ENCODE results near the gene LAMC3.
"Not testable (repeated sequence)": the region's sequence is repeated elsewhere in the genome, so short reads cannot be mapped to it uniquely, and the experiment has no call there.

LAMC3 gene

GRCh38 chr9:130991778-130992681 is 16.9 kb upstream of the LAMC3 start:
- DNase-seq (ENCODE audit: low read depth), result no peak

DNA sequence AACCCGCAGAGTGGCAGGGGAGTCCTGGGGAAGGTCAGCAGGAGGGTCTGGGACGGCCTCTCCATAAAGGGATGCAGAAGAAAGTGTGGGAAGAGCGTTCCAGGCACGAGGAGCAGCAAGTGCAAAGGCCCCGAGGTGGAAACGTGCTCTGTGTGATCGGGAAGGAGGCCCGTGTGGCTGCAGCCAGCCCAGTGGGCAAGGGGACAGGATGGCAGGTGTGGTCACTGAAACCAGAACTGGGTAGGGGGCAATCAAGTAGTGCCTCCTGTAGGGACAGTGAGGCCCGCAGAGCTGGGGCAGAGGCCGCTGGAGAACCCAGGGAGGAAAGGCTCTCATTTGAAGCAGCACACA is 16.3 kb upstream of the LAMC3 start:
- no peak for DNase-seq (ENCODE audit: low read depth)

DNA sequence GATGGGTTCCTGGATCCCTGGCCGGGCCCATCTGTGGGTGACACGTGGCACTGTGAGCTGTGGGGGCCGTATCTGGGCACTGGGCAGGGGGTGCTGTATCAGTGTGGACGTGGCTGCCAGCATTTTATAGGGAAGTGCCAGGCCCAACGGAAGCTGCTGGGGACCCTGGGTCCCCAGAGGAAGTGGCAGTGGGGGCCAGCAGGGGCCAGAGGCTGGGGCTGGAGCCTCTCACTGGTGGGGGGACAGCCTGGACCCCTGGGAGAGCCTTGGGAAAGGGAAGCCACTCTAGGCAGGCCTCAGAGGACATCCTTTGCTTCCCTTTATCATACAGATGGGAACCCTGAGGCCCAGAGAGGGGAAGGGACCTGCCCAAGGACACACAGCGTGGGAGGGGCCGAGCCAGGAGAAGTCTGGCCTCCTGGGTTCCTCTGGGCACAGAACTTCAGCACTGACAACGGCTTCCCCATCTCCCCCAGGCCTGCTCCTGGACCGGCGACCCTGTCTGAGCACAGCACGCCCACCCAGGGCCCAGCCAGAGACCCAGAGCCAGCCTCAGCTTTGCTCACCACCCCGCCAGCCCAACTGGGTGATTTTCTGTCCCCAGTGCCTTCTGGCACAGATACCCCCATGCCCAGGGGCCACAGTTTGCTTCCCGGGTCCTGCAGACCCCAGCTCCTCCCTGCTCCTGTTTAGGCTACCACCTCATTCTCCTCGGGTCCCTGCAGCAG is 15.5 kb upstream of the LAMC3 start:
- no peak for DNase-seq (ENCODE audit: low read depth)

- DNase-seq (ENCODE audit: low read depth), result no peak
Measured at GRCh38 chr9:130994135-130995085, 14.6 kb upstream of the LAMC3 start.

- no peak for DNase-seq (ENCODE audit: low read depth)
Measured at GRCh38 chr9:130995086-130996011, 13.6 kb upstream of the LAMC3 start.

DNA sequence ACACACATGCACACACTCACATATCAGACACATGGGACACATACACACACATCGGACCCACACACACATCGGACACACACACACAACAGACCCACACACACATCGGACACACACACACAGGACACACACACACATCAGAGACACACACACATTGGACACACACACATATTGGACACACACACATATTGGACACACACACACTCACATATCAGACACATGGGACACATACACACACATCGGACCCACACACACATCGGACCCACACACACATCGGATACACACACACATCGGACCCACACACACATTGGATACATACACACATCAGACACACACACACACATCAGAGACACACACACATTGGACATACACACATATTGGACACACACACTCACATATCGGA is 12.8 kb upstream of the LAMC3 start:
- DNase-seq (ENCODE audit: low read depth), result no peak

GRCh38 chr9:130996676-130997394 is 12.1 kb upstream of the LAMC3 start:
- no peak for DNase-seq (ENCODE audit: low read depth)

- DNase-seq (ENCODE audit: low read depth), result no peak
Measured at GRCh38 chr9:130997395-130997684, 11.6 kb upstream of the LAMC3 start.

- DNase-seq (ENCODE audit: low read depth), result no peak
Measured at GRCh38 chr9:130997925-130998596, 10.9 kb upstream of the LAMC3 start.

DNA sequence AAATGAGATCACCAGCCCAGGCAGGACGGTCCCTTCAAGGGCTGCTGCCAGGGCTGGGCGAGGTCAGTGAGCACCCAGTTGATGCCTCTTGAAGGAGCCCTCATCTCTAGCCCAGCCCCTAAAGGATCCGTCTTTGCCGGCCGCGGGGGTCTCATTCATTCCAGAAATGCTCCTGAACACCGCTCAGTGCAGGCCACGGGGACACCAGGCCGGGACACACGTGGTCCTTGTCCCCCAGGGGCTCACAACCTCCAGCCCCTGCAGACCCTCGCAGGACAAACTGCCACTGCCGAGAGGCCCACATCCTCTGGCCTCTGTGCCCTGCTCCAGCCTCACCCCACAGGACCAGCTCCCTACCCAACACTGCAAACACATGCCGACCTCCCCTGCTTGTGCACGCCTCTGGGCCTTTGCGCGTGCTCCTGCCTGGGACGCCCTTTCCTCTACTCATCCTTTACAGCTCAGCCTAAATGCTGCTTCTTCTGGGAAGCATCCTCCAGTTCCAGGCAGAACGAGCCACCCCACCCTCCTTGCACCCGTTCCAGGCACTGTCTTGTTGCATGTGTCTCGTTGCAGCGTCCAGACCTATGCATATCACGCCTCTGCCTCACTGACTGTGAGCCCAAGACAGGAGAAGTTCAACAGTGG is 10.3 kb upstream of the LAMC3 start:
- DNase-seq (ENCODE audit: low read depth), result no peak

DNA sequence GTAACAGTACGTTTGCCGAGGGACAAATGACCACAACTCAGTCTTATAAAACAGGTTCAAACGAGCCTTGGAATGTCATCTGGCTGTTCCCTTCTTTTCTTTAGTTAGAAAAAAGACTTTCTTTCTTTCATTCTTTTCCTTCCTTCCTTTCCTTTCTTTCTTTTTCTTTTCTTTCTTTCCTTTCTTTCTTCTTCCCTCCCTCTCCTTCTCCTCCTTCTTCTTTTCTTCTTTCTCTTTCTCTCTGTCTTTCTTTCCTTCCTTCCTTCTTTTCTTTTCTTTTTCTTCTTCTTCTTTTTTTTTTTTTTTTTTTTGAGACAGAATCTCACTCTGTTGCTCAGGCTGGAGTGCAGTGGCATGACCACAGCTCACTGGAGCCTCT is 9.7 kb upstream of the LAMC3 start:
- DNase-seq (ENCODE audit: low read depth), result no peak

GRCh38 chr9:131000526-131000925 is 8.4 kb upstream of the LAMC3 start:
- DNase-seq (ENCODE audit: low read depth), result not testable (repeated sequence)

GRCh38 chr9:131001021-131001420 is 8.0 kb upstream of the LAMC3 start:
- DNase-seq (ENCODE audit: low read depth), result no peak

GRCh38 chr9:131001990-131002389 is 7.0 kb upstream of the LAMC3 start:
- no peak for DNase-seq (ENCODE audit: low read depth)

GRCh38 chr9:131006601-131007000 is 2.4 kb upstream of the LAMC3 start:
- DNase-seq (ENCODE audit: low read depth), result no peak

GRCh38 chr9:131008086-131008485 is 888 bp upstream of the LAMC3 start:
- no peak for DNase-seq (ENCODE audit: low read depth)

- DNase-seq (ENCODE audit: low read depth), result no peak
Measured at GRCh38 chr9:131008563-131008908, 438 bp upstream of the LAMC3 start.

DNA sequence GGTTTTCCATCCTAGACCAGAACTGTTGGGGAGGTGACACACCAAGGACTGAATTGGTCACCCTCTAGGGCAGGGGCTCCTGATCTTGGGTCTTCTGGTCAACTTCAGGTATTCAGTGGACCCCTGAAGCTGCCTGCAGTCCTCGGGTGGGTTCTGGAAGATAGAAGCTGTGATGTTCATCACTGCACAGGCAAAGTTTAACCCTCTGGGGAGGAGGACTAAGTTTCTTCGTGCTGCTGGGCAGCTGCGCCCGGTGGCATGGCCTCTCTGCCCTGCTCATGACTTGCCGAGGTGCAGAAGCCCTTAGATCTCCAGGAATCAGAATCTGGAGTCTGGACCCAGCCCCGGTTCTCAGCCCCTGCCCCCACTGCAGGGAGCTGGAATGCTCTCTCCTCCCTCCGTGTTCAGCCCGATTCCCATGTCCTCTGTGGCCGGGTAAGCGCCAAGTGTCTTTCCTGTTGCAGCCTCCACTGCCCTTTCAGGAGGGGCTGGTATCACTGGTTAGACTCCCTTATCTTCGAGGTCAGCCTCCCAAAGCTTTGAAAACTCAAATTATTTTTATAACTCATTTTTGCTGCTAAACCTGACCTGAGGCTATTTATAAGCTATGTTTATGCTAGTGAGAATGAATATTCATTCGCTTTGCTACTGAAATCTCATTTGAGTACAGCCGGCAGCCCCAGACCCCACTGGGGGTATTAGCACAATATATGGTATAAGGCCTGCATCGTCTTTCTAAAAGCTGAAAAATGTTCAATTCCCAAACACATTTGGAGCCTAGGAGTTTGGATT is 1.7 kb downstream of the LAMC3 start:
- DNase-seq (ENCODE audit: low read depth), result no peak

All from non-pigmented ciliary epithelial cell (primary cell).